Measurements from ENCODE around the gene OR1L8.

The OR1L8 gene

DNA sequence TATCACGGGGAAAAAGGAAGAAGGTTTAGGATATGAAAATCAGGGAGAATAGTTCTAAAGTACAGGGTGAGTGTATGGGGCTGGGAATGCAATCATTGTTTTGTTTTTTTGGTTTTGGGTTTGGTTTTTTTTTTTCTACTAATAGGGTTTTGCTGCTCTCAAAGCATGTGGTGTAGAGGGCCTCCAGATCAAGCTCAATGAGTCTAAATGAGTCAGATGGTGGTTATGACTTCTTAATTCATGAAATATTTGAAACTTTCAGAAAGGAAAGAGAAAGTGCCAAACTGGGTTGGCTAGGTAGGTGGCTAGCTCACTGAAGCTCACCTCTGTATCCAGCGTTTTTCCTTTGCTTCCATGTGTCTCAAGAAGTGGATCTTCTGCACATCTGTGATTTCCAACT is 10.7 kb downstream of the OR1L8 start:
- no peak for DNase-seq (ENCODE audit: extremely low read depth, low read depth)
- TF ChIP-seq, protein P1, sequence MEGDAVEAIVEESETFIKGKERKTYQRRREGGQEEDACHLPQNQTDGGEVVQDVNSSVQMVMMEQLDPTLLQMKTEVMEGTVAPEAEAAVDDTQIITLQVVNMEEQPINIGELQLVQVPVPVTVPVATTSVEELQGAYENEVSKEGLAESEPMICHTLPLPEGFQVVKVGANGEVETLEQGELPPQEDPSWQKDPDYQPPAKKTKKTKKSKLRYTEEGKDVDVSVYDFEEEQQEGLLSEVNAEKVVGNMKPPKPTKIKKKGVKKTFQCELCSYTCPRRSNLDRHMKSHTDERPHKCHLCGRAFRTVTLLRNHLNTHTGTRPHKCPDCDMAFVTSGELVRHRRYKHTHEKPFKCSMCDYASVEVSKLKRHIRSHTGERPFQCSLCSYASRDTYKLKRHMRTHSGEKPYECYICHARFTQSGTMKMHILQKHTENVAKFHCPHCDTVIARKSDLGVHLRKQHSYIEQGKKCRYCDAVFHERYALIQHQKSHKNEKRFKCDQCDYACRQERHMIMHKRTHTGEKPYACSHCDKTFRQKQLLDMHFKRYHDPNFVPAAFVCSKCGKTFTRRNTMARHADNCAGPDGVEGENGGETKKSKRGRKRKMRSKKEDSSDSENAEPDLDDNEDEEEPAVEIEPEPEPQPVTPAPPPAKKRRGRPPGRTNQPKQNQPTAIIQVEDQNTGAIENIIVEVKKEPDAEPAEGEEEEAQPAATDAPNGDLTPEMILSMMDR (IDR thresholded peaks at IDR 0.05; ENCODE audit: low read depth, low read length) = no peak

DNA sequence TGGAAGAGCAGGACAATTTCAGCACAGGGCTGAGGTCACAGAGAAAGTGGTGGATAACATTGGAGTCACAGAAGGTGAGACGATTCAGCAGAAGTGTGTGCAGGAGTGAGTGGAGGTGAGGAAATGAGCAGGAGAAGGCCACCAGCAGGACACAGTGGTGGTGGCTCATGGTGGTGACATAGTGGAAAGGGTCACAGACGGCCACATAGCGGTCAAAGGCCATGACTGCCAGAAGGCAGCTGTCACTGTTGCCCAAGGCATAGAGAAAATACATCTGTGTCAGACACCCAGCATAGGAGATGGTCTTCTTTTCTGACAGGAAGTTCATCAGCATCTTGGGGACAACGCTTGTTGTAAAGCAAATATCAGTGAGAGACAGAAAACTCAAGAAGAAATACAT is 15.3 kb downstream of the OR1L8 start:
- no peak for DNase-seq (ENCODE audit: extremely low read depth, low read depth)
- TF ChIP-seq, protein P1 (IDR thresholded peaks at IDR 0.05; ENCODE audit: low read depth, low read length) = no peak

DNA sequence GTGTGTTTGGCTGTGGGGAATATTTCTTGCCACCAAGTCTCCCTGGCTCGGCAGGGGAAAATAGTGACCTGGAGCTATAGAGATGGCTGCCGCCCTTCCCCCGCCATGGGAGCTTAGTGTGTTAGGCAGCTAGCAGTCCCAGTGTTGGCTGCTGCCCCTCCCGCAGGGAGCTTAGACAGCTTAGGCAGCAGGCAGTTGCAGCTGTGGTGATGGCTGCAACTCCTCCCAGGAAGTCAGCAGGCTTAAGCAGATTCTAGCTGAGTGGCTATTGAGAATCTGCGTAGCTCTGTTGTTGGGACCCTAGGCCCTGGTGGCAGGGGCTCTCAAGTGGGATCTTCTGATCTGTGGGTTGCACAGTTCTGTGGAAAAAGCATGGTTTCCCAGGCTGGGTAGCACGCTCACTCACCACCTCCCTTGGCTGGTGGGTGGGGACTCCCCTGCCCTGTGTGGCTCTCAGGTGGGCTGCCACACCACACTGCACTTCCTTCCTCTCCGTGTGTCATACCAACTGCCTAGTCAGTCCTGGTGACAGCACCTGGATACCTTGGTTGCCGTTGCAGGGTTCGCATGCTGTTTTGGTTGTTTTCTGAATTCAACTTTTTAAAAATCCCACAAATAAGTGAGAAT is 20.9 kb downstream of the OR1L8 start:
- TF ChIP-seq, protein P1 (IDR thresholded peaks at IDR 0.05; ENCODE audit: low read depth, low read length) = no peak
- DNase-seq (ENCODE audit: extremely low read depth, low read depth) = no peak

DNA sequence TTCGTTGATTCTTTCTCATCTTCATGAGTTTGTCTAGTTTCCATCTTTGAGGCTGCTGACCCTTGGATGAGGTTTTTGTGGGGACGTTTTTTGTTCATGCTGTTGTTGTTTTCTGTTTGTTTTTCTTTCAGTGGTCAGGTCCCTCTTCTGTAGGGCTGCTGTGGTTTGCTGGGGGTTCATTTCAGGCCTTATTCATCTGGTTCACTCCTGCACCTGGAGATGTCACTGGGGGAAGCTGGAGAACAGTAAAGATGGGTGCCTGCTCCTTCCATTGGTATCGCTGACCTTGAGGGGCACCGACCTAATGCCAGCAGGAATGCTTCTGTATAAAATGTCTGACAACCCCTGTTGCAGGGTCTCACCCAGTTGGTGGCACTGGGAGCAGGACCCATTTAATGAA is 21.7 kb downstream of the OR1L8 start:
- no peak for DNase-seq (ENCODE audit: extremely low read depth, low read depth)
- TF ChIP-seq, protein P1 (IDR thresholded peaks at IDR 0.05; ENCODE audit: low read depth, low read length) = no peak

DNA sequence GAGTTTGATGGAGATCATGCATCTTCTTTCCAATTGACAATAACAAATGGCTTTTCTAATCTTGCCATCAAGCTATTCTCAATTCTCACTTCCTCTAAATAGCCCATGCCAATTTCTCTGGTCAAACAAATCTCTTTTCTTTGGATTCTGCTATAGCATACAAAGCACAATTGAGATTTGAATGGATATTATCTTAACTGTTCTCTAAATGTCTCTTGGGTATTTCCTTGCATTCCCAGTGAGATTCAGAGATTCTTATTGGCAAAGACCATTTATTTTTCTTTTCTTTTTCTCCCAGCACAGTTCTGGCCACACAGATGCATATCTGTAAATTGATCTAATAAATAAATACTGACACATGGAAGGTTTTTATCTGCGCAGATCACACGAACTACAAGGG is 30.4 kb downstream of the OR1L8 start, which contains the start of gene OR1N2:
TSS of gene OR1N2 (plus strand) at position 301 of the 400 bp plus-strand sequence. CDS start 100 bp downstream, outside the sequence.
- no peak for DNase-seq (ENCODE audit: extremely low read depth, low read depth)
- TF ChIP-seq, protein P1 (IDR thresholded peaks at IDR 0.05; ENCODE audit: low read depth, low read length) = no peak

DNA sequence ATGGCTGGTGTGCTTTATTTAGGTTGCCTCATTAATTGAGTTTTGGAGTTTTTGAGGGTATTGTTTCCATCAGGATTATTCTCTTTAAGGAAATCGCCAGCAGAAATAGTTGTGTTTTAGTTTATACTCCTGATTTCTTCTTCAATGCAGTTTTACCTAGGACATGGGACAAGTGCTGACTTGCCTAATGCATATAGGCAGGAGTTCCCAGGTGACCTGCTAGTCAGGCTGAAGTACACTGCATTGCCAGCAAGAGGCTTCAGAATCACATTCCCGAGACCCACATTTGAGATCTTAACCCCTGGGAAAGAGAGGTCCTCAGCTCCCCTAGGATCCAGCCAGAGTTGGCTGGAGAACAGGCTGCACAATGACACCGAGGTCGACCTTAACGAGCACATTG is 31.8 kb downstream of the OR1L8 start:
- TF ChIP-seq, protein P1 (IDR thresholded peaks at IDR 0.05; ENCODE audit: low read depth, low read length) = no peak
- no peak for DNase-seq (ENCODE audit: extremely low read depth, low read depth)

DNA sequence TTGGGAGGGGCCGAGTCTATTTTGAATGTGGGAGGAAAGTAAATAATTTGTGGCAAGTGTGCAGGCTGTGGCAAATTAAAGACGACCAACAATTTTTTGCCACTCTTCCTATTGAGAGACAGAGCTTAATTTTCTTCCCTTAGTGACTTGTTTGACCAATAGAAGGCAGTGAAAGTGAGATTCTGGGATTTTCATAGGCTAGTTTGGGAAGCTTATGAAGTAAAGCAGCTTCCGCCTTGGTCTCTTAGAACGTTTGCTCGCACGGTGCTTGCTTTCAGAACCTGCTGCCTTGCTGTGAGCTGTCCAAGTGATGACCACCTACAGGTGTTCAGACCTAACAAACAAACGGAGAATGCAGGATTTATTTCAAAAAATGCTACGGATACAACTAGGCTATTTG is 37.0 kb downstream of the OR1L8 start:
- no peak for DNase-seq (ENCODE audit: extremely low read depth, low read depth)
- TF ChIP-seq, protein P1 (IDR thresholded peaks at IDR 0.05; ENCODE audit: low read depth, low read length) = no peak
